Liver (tissue), 9 donors: ENCODE results near the gene GNB1L. TPM values are rescaled to one million over a fixed set of nuclear protein-coding genes. Genes with fewer than 3 reads are reported as not detected.

ENCODE experiments used
- DNase-seq: peaks from one replicate; pipeline ENCODE4 v3.0.0-alpha.2; 2017; ENCODE audit warnings: low spot score
- H3K27ac ChIP-seq, 2 donors: one replicate each; pipeline ENCODE4 v1.7.0; 2013; ENCODE audit warnings: inconsistent platforms in 2 of 2, low read length in 2 of 2, control low read depth in 1 of 2, low read depth in 1 of 2, mild to moderate bottlenecking in 1 of 2
- H3K27me3 ChIP-seq, 4 donors: one replicate each; pipeline versions ENCODE4 v1.6.1 to v1.7.0; 2013; ENCODE audit warnings: low read length in 3 of 4, inconsistent platforms in 1 of 4, mild to moderate bottlenecking in 1 of 4, moderate library complexity in 1 of 4; ENCODE audit not compliant: control insufficient read depth in 4 of 4, insufficient read depth in 4 of 4
- H3K36me3 ChIP-seq, 4 donors: one replicate each; pipeline versions ENCODE4 v1.6.1 to v1.7.0; 2013; ENCODE audit warnings: low read length in 3 of 4, mild to moderate bottlenecking in 3 of 4, low read depth in 1 of 4, moderate library complexity in 1 of 4; ENCODE audit not compliant: control insufficient read depth in 4 of 4, insufficient read depth in 3 of 4
- H3K4me1 ChIP-seq, 4 donors: one replicate each; pipeline versions ENCODE4 v1.6.1 to v1.7.0; 2013; ENCODE audit warnings: low read length in 3 of 4, mild to moderate bottlenecking in 3 of 4, moderate library complexity in 1 of 4; ENCODE audit not compliant: control insufficient read depth in 4 of 4, insufficient read depth in 4 of 4
- H3K4me3 ChIP-seq, 3 donors: one replicate each; pipeline versions ENCODE4 v1.6.1 to v1.7.0; 2013; ENCODE audit warnings: low read length in 3 of 3, control low read depth in 1 of 3, low read depth in 1 of 3, mild to moderate bottlenecking in 1 of 3
- H3K9ac ChIP-seq, 2 donors: one replicate each; pipeline ENCODE4 v1.7.0; 2013; ENCODE audit warnings: low read length in 2 of 2, mild to moderate bottlenecking in 2 of 2, moderate library complexity in 2 of 2, control low read depth in 1 of 2, low read depth in 1 of 2
- H3K9me3 ChIP-seq, 4 donors: one replicate each; pipeline versions ENCODE4 v1.6.1 to v1.7.0; 2013; ENCODE audit warnings: low read length in 3 of 4; ENCODE audit not compliant: control insufficient read depth in 4 of 4
- ATF3 ChIP-seq: IDR thresholded peaks from 2 replicates; pipeline ENCODE4 v1.6.1; 2016; ENCODE audit warnings: antibody characterized with exemption
- CTCF ChIP-seq: fragments of 150-350 bp; IDR thresholded peaks from 2 replicates; pipeline ENCODE4 v1.5.1; 2017; ENCODE audit warnings: improper control_type of control experiment, low read depth, low read length; ENCODE audit not compliant: missing input control
- FOXA1 ChIP-seq: IDR thresholded peaks from 2 replicates; pipeline ENCODE4 v1.6.1; 2016; ENCODE audit warnings: antibody characterized with exemption
- FOXA2 ChIP-seq: IDR thresholded peaks from 2 replicates; pipeline ENCODE4 v1.6.1; 2016; ENCODE audit warnings: antibody characterized with exemption
- GABPA ChIP-seq, 2 donors: IDR thresholded peaks in 1 of 2; conservative IDR thresholded peaks in 1 of 2; 2 replicates each; pipeline ENCODE4 v1.6.1; 2016; ENCODE audit warnings: antibody characterized with exemption in 2 of 2, mild to moderate bottlenecking in 1 of 2, moderate library complexity in 1 of 2
- HNF4A ChIP-seq, 2 donors: conservative IDR thresholded peaks; 2 replicates each; pipeline ENCODE4 v1.6.1; 2016; ENCODE audit warnings: antibody characterized with exemption in 2 of 2, mild to moderate bottlenecking in 2 of 2
- JUND ChIP-seq, 2 donors: IDR thresholded peaks; 2 replicates each; pipeline ENCODE4 v1.6.1; 2016; ENCODE audit warnings: antibody characterized with exemption in 2 of 2
- MAX ChIP-seq: IDR thresholded peaks from 2 replicates; pipeline ENCODE4 v1.6.1; 2016; ENCODE audit warnings: antibody characterized with exemption
- NR2F2 ChIP-seq: IDR thresholded peaks from 2 replicates; pipeline ENCODE4 v1.6.1; 2016; ENCODE audit warnings: antibody characterized with exemption
- REST ChIP-seq: IDR thresholded peaks from 2 replicates; pipeline ENCODE4 v1.6.1; 2016; ENCODE audit warnings: antibody characterized with exemption, mild to moderate bottlenecking
- RXRA ChIP-seq, 2 donors: IDR thresholded peaks; 2 replicates each; pipeline ENCODE4 v1.6.1; 2017 to 2018; ENCODE audit warnings: antibody characterized with exemption in 2 of 2, mild to moderate bottlenecking in 1 of 2
- SP1 ChIP-seq: IDR thresholded peaks from 2 replicates; pipeline ENCODE4 v1.6.1; 2018; ENCODE audit warnings: antibody characterized with exemption, mild to moderate bottlenecking
- YY1 ChIP-seq: IDR thresholded peaks from 2 replicates; pipeline ENCODE4 v1.6.1; 2016; ENCODE audit warnings: antibody characterized with exemption, mild to moderate bottlenecking
- ZBTB33 ChIP-seq: IDR thresholded peaks from 2 replicates; pipeline ENCODE4 v1.6.1; 2016; ENCODE audit warnings: antibody characterized with exemption
- WGBS: extraction: QIAGEN DNeasy Blood & Tissue Kit; methylation state at CpG from one replicate; pipeline ENCODE4 v1.1.7; 2013; 5-methylcytosine and 5-hydroxymethylcytosine counted together
- polyA plus RNA-seq, 2 donors: library from polyadenylated mRNA; stranded (reverse) in 1 of 2; unstranded in 1 of 2; fragments of 200-250 nt in 1 of 2; fragments of >200 nt in 1 of 2; fragmentation: Nextera tagmentation in 1 of 2; extraction: Ambion mirVana in 1 of 2; gene quantifications; one replicate each; pipeline versions ENCODE4 v1.2.1 to v1.2.3, GENCODE V29; 2013 to 2015
- total RNA-seq, 2 donors: library from RNA; depleted of rRNA; stranded (reverse); fragments of >200 nt; gene quantifications; one replicate each; pipeline ENCODE4 v1.2.3, GENCODE V29; 2014
- donor health status: healthy.
- donor health status: healthy.
- donor health status: healthy.
- donor health status: healthy.
- donor health status: healthy.

Gene GNB1L
- total and polyA plus RNA-seq, 4 donors: 1.5 to 3.6 (median 1.9) TPM

- TF ChIP-seq REST (no peak), HNF4A (conservative IDR thresholded peaks at IDR 0.05) (no peak), YY1 (no peak), RXRA (IDR thresholded peaks at IDR 0.05) (no peak), FOXA2 (no peak), JUND (IDR thresholded peaks at IDR 0.05) (no peak), FOXA1 (no peak), MAX (no peak)
These were observed 8.1 kb upstream of the GNB1L start (continued) for GRCh38 chr22:19862619-19863246.

GRCh38 chr22:19859861-19860510, 5.3 kb upstream of the GNB1L start:
- Histone ChIP-seq H3K4me1 (peaks cover 1 to 12% (median 9%) of the 10 kb centered on the region in 4 donors), H3K4me3 (no peak overlapping the region), H3K27me3 (no peaks in the 10 kb centered on the region), H3K27ac (no peak overlapping the region), H3K9ac (no peak overlapping the region), H3K9me3 (no peaks in the 10 kb centered on the region), H3K36me3 (no peaks in the 10 kb centered on the region)
- WGBS: 97% methylated on average over 8 of the region's 8 CpGs
- TF ChIP-seq SP1: no peak
- TF ChIP-seq JUND (IDR thresholded peaks at IDR 0.05): no peak
- TF ChIP-seq REST: no peak
- no peak for TF ChIP-seq ZBTB33
- TF ChIP-seq ATF3: no peak
- TF ChIP-seq NR2F2: no peak
- TF ChIP-seq GABPA (IDR thresholded peaks at IDR 0.05 in 1 of 2, conservative IDR thresholded peaks at IDR 0.05 in 1 of 2): no peak
- no peak for TF ChIP-seq FOXA1
- TF ChIP-seq CTCF: no peak
- TF ChIP-seq FOXA2: no peak
- no peak for TF ChIP-seq RXRA (IDR thresholded peaks at IDR 0.05)
- TF ChIP-seq YY1: no peak
- no peak for DNase-seq
